ENCODE results near the gene RINL. TPM values are rescaled to one million over a fixed set of nuclear protein-coding genes. Genes with fewer than 3 reads are reported as not detected.
"Not testable (repeated sequence)": the region's sequence is repeated elsewhere in the genome, so short reads cannot be mapped to it uniquely, and the experiment has no call there.

Gene RINL
- total RNA-seq, 1 experiment from 2014 or later: 4.8 TPM

- no peak for DNase-seq (ENCODE audit: extremely low read depth, low read depth)
These were observed 712 bp upstream of the RINL start for GRCh38 chr19:38878575-38879399.

- DNase-seq (ENCODE audit: extremely low read depth, low read depth): no peak
These were observed 2.2 kb downstream of the RINL start for GRCh38 chr19:38875656-38876395.

GRCh38 chr19:38873400-38873799 lies 4.7 kb downstream of the RINL start:
- not testable (repeated sequence) for DNase-seq (ENCODE audit: extremely low read depth, low read depth)

- DNase-seq (ENCODE audit: extremely low read depth, low read depth): no peak
These were observed 7.5 kb downstream of the RINL start for GRCh38 chr19:38870612-38871011.

DNA sequence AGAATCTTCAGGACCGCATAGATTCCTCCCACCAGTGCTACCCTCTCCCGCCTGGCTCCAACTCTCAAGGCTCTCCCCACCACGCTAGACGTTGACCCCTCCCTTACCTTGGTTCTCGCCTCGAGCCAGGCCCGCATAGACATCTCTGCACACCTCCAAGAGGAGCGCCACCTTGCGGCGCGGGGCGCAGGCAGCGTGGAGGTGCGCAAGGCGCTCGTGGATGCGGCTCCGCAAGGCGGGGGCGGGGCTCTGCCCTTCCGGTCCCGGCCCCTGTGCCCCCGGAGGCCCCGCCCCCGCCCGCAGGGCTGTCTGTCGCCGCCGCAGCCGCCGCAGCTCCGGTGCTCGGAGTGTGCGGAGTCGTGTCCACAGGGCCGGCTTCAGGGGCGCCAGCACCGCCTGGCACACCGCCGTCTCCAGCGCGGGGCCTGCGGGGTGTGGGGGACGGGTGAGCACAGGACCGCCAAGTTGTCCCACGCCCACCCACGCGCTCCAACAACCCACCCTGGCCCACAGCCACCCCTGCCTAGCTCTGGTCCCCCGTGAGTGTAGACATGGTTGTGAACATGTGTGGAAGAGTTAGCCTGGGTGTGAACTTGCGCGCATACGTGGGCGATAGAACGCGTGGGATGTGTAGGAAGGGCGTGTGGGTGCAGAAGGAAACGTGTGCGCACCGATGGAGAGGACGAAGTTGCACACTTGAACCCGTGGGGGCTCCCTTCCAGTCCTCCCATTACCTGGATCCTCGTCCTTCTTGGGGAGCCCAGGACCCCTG lies 8.1 kb downstream of the RINL start:
- DNase-seq (ENCODE audit: extremely low read depth, low read depth): no peak

- DNase-seq (ENCODE audit: extremely low read depth, low read depth): no peak
These were observed 8.8 kb downstream of the RINL start for GRCh38 chr19:38869160-38869835.

DNA sequence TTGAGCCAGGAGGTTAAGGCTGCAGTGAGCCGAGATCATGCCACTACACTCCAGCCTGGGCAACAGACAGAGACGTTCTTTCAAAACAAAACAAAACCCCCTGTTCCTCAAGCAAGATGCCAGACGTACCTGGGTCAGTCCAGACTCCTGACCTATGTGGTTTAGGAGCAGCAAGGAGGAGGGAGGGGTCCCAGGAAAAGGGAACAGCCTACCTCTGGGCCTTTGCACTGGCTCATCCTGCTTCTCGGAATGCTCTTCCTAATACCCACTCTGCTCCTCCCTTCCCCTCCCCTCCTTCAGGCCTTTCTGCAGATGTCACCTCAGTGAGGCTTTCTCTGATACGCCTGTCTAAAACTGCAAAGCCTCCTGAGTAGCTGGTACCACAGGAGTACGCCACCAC lies 9.5 kb downstream of the RINL start:
- no peak for DNase-seq (ENCODE audit: extremely low read depth, low read depth)

DNA sequence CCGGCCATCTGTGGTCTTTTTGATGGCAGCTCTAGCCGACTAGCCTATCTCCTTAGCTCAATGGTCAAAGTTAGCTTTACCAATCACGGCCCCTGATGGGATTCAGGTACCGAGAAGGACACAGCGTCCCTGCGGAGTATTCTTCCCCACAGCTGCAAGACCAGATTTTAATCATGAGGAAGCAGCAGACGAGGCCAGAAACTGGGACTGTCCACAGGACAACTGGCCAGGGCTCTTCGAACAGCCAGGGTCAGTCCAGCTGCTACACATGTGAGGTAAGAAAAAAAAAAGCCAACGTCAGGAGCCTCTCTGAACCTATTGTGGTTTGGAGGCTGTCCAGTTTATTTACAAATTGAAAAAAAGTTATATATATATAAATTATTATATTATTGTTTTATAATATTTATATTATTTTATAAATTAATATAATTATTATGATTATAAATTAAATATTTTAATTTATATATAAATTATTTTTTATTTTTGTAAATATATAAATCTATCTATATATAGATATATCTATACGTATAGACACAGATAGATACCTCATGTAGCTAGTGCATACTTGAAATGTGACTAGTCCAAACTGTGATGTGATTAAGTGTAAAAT lies 10.8 kb downstream of the RINL start:
- no peak for DNase-seq (ENCODE audit: extremely low read depth, low read depth)

DNA sequence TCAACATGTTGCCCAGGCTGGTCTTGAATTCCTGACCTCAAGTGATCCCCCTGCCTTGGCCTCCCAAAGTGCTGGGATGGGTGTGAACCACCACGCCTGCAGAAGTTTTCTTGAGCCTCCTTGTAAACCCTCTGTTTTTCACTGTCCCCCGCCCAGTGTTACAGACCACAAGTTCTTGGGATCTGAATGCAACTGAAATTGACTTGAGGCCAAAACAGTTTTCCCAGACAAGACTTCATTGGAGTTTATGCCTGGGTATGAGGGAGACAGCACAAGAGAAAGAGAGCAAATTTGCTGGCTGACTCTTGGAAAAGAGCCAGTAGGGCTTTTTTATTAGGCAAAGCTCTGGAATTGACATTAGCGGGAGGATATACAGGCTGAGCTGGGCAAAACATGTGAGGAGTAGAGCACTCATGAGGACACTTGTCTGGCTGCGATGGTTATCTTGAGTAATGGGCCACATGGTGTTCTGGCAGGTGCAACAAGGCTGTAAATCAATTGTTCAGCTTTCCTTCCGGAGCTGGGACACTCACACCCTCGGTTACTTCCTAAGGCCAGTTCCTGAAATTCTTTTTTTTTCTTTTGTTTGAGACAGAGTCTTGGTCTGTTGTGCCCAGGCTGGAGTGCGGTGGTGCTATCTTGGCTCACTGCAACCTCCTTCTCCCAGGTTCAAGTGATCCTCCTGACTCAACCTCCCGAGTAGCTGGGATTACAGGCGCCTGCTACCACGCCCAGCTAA lies 15.6 kb downstream of the RINL start:
- DNase-seq (ENCODE audit: extremely low read depth, low read depth): peak; percentile 70

DNA sequence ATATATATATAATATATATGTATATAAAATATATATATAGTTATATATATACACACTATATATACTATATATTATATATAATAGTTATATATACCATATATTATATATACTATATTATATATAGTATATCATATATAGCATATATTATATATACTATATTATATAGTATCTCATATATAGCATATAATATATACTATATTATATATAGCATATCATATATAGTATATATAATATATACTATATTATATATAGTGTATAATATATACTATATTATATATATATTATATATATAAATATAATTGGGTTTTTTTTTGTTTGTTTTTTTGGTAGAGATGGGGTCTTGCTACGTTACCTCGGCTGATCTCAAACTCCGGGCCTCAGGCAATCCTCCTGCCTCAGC lies 16.7 kb downstream of the RINL start:
- no peak for DNase-seq (ENCODE audit: extremely low read depth, low read depth)

- not testable (repeated sequence) for DNase-seq (ENCODE audit: extremely low read depth, low read depth)
These were observed 18.4 kb downstream of the RINL start for GRCh38 chr19:38859631-38860204.

DNA sequence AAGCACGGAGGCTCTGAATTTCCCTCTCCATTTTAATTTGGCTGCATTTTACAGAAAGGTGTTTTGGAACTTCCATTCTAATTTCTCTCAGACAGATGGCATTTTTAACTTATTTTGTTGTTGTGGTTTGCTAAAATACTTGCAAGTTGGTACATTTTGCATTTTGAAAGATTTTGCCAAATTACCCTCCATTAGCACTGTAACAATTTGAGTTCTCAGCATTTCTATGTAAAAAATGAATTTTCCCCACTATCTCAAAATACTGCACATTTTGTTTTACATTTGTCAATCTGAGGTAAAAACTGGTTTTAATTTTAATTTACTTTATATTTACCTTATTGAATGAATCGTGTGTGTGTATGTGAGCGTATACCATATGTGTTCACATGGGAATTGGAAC lies 21.3 kb downstream of the RINL start:
- no peak for DNase-seq (ENCODE audit: extremely low read depth, low read depth)

GRCh38 chr19:38855751-38856150 lies 22.3 kb downstream of the RINL start:
- not testable (repeated sequence) for DNase-seq (ENCODE audit: extremely low read depth, low read depth)

- not testable (repeated sequence) for DNase-seq (ENCODE audit: extremely low read depth, low read depth)
These were observed 23.1 kb downstream of the RINL start for GRCh38 chr19:38854961-38855360.

GRCh38 chr19:38853214-38853613 lies 24.9 kb downstream of the RINL start:
- no peak for DNase-seq (ENCODE audit: extremely low read depth, low read depth)

- peak; percentile 39 for DNase-seq (ENCODE audit: extremely low read depth, low read depth)
These were observed 25.6 kb downstream of the RINL start for GRCh38 chr19:38852231-38853044.

GRCh38 chr19:38851622-38852230 lies 26.3 kb downstream of the RINL start:
- peak; percentile 86 for DNase-seq (ENCODE audit: extremely low read depth, low read depth)

All from NCI-H460 (cell line).